GM12878 (cell line): ENCODE measurements around the gene FXYD1. TPM values are rescaled to one million over a fixed set of nuclear protein-coding genes. Genes with fewer than 3 reads are reported as not detected.

Experiments used
- ATAC-seq: fragments of 200-7000 bp; cut with Tn5 transposase; 3 replicates; pipeline ENCODE4 v1.9.1; 2020; ENCODE audit warnings: mild to moderate bottlenecking, moderate library complexity
- BruUV-seq: library from RNA; stranded (reverse); fragments of 400-500 nt; replicated peaks from 2 replicates; lab custom pipeline; 2021; lab: Mats Ljungman, UMichigan
- CTCF ChIA-PET: fragments of 300-600 bp; sonication (Branson Sonifier 250); formaldehyde crosslinking; extraction: SDS; loops from one replicate; lab custom pipeline; 2021; ENCODE audit warnings: inconsistent platforms; lab: Yijun Ruan, JAX
- POLR2A ChIA-PET: fragments of 350-600 bp; formaldehyde crosslinking; extraction: SDS; loops from one replicate; lab custom pipeline; 2021; ENCODE audit warnings: inconsistent platforms; lab: Charles Lee
- RAD21 ChIA-PET: fragments of 300-600 bp; sonication (Branson Sonifier 250); formaldehyde crosslinking; loops from one replicate; lab custom pipeline; 2023; ENCODE audit warnings: antibody characterized with exemption; ENCODE audit not compliant: unreplicated experiment; lab: Charles Lee
- SMC1A ChIA-PET: fragments of 300-600 bp; sonication (Branson Sonifier 250); formaldehyde crosslinking; loops from one replicate; lab custom pipeline; 2023; ENCODE audit not compliant: unreplicated experiment, uncharacterized antibody; lab: Charles Lee
- DNase-seq: peaks from one replicate; pipeline ENCODE4 v3.0.0-alpha.2; 2011; ENCODE audit warnings: low read depth, low spot score
- FAIRE-seq: peaks from 3 replicates; lab custom pipeline; 2011; peaks lifted over from hg19 to GRCh38; lab: Jason Lieb, UNC
- H2AFZ ChIP-seq: 2 replicates; pipeline ENCODE4 v1.6.0; 2011; ENCODE audit warnings: low read depth, low read length, control low read depth; ENCODE audit not compliant: control insufficient read depth
- H3K27ac ChIP-seq: 2 replicates; pipeline ENCODE4 v1.5.1; 2011; ENCODE audit warnings: control low read depth; ENCODE audit not compliant: control insufficient read depth, insufficient read depth
- H3K27me3 ChIP-seq, 2 experiments: replicated peaks in 1 of 2; 2 replicates each; pipeline versions ENCODE4 v1.6.0 to v1.6.1; 2011; ENCODE audit warnings: low read length in 1 of 2; ENCODE audit not compliant: control insufficient read depth in 2 of 2, insufficient read depth in 2 of 2
- H3K36me3 ChIP-seq, 2 experiments: 2 replicates each; pipeline ENCODE4 v1.5.1; 2011; ENCODE audit warnings: low read length in 1 of 2; ENCODE audit not compliant: control insufficient read depth in 2 of 2, insufficient read depth in 2 of 2
- H3K4me1 ChIP-seq: 2 replicates; pipeline ENCODE4 v1.6.1; 2011; ENCODE audit warnings: mild to moderate bottlenecking, low read length, moderate library complexity, mixed read lengths; ENCODE audit not compliant: control insufficient read depth, insufficient read depth
- H3K4me2 ChIP-seq: 2 replicates; pipeline ENCODE4 v1.6.0; 2011; ENCODE audit warnings: control low read depth; ENCODE audit not compliant: control insufficient read depth, insufficient read depth
- H3K4me3 ChIP-seq: fragments of 200-600 bp; sonication (generic); 2 replicates; pipeline ENCODE4 v1.5.1; 2016
- H3K79me2 ChIP-seq: 2 replicates; pipeline ENCODE4 v1.6.0; 2011; ENCODE audit warnings: low read length; ENCODE audit not compliant: control insufficient read depth, insufficient read depth
- H3K9ac ChIP-seq: 2 replicates; pipeline ENCODE4 v1.8.0; 2011; ENCODE audit warnings: low read length, control low read depth, mixed read lengths; ENCODE audit not compliant: control insufficient read depth, insufficient read depth
- H3K9me3 ChIP-seq: replicated peaks from 3 replicates; pipeline ENCODE4 v1.5.1; 2011; ENCODE audit warnings: mild to moderate bottlenecking, low read length; ENCODE audit not compliant: control insufficient read depth, insufficient read depth
- H4K20me1 ChIP-seq: 2 replicates; pipeline ENCODE4 v1.6.0; 2011; ENCODE audit not compliant: control insufficient read depth, insufficient read depth
- ETV6 ChIP-seq, 2 experiments: fragments of 450-650 bp in 1 of 2; IDR thresholded peaks in 1 of 2; conservative IDR thresholded peaks in 1 of 2; 2 replicates each; pipeline ENCODE4 v1.6.1; 2014; ENCODE audit warnings: antibody characterized with exemption in 1 of 2, borderline replicate concordance in 1 of 2, low read depth in 1 of 2, mild to moderate bottlenecking in 1 of 2, moderate library complexity in 1 of 2
- FOXM1 ChIP-seq: IDR thresholded peaks from 2 replicates; pipeline ENCODE4 v1.6.1; 2012; ENCODE audit warnings: low read depth, mild to moderate bottlenecking, inconsistent platforms, low read length, moderate library complexity
- NR2C1 ChIP-seq: fragments of 450-650 bp; IDR thresholded peaks from 2 replicates; pipeline ENCODE4 v1.6.1; 2017; ENCODE audit warnings: antibody characterized with exemption, mild to moderate bottlenecking, moderate library complexity
- POLR2AphosphoS5 ChIP-seq: IDR thresholded peaks from 2 replicates; pipeline ENCODE4 v1.6.1; 2011; ENCODE audit warnings: mild to moderate bottlenecking, low read length, inconsistent platforms
- SP1 ChIP-seq: IDR thresholded peaks from one replicate; pipeline ENCODE4 v1.6.1; 2011; ENCODE audit warnings: low read depth, low read length
- STAT3 ChIP-seq: IDR thresholded peaks from 2 replicates; pipeline ENCODE4 v1.6.1; 2011; ENCODE audit warnings: low read depth, low read length, improper control_type of control experiment
- ZNF207 ChIP-seq: fragments of 450-650 bp; IDR thresholded peaks from 2 replicates; pipeline ENCODE4 v1.6.1; 2014; ENCODE audit warnings: antibody characterized with exemption, mild to moderate bottlenecking, borderline replicate concordance
- WGBS: methylation state at CpG from one replicate; pipeline ENCODE4 v1.1.6; 2016; ENCODE audit warnings: low lambda C conversion rate; ENCODE audit not compliant: insufficient replicate concordance, insufficient coverage; ENCODE audit errors: missing lambda C conversion rate; 5-methylcytosine and 5-hydroxymethylcytosine counted together
- in situ Hi-C: fragments of 300-500 bp; cut with MboI; formaldehyde crosslinking; loops from 9 replicates; pipeline ENCODE4 v1.14.3; 2018; ENCODE audit warnings: mixed read lengths
- intact Hi-C: fragments of 100-400 bp; cut with micrococcal nuclease; formaldehyde crosslinking; loops from one replicate; pipeline ENCODE4 v1.14.2; 2022; ENCODE audit not compliant: unreplicated experiment
- polyA plus RNA-seq, 11 experiments: library from polyadenylated mRNA; depleted of rRNA in 4 of 11; unstranded in 6 of 11; stranded (reverse) in 5 of 11; fragments of >200 nt; fragmentation: Nextera tagmentation in 4 of 11; fragmentation: Illumina TruSeq in 1 of 11; extraction: Ambion mirVana in 4 of 11; extraction: Trizol in 1 of 11; gene quantifications; 1 replicate in 1 of 11; 2 replicates in 10 of 11; pipeline versions ENCODE4 v1.2.1 to v1.2.3, GENCODE V29; 2011 to 2016; ENCODE audit warnings: inconsistent platforms in 2 of 11, missing spikeins in 2 of 11, low read depth in 1 of 11
- total RNA-seq, 4 experiments: library from RNA; depleted of rRNA in 3 of 4; stranded (reverse); fragments of >200 nt in 3 of 4; fragmentation: Illumina TruSeq in 1 of 4; extraction: Trizol in 1 of 4; gene quantifications; 2 replicates each; pipeline versions ENCODE4 v1.2.1 to v1.2.3, GENCODE V29; 2013 to 2021

The FXYD1 gene
- total and polyA plus RNA-seq, 10 of the 15 experiments (the other 5 are each of a cell fraction or from before 2014, with no cell fraction given), result 0.34 to 1.2 (median 0.49) TPM; not detected in 4

- ChIA-PET CTCF (interaction anchor here (1.4 kb wide), 1 partner anchor 56 kb away, joined by 3 read pairs; no protein-coding TSS in a partner anchor), RAD21 (no interaction called here), POLR2A (no interaction called here), SMC1A (interaction anchor here (1.6 kb wide), 1 partner anchor 41 kb away, joined by 3 read pairs; no protein-coding TSS in a partner anchor)
- in situ Hi-C loops (no loop called here), intact Hi-C loops (no loop called here)
- H3K4me3 ChIP-seq, result no peak overlapping the region
- FAIRE-seq (no peak), DNase-seq (no peak), ATAC-seq (no peak)
- H3K4me1 ChIP-seq, result no peaks in the 10 kb centered on the region
- H3K36me3 ChIP-seq, result no peaks in the 10 kb centered on the region
- H3K79me2 ChIP-seq, result no peaks in the 10 kb centered on the region
- no peak overlapping the region for H3K27ac ChIP-seq
- H3K9ac ChIP-seq, result no peak overlapping the region
- no peak overlapping the region for H3K4me2 ChIP-seq
- H2AFZ ChIP-seq, result no peak overlapping the region
- 62% methylated on average over 13 of the region's 13 CpGs for WGBS
- no TSS peak for BruUV-seq
- no peaks in the 10 kb centered on the region for H4K20me1 ChIP-seq
- no peaks in the 10 kb centered on the region for H3K9me3 ChIP-seq
- H3K27me3 ChIP-seq, result no peaks in the 10 kb centered on the region; a peak in 1 of 4 replicates
- TF ChIP-seq ZNF207 (no peak), SP1 (no peak), FOXM1 (no peak), ETV6 (conservative IDR thresholded peaks at IDR 0.05 in 1 of 2, IDR thresholded peaks at IDR 0.05 in 1 of 2; ENCODE audit: borderline replicate concordance in 1 of 2, low read depth in 1 of 2) (no peak), NR2C1 (no peak), STAT3 (no peak), POLR2AphosphoS5 (no peak)
These were observed 38.7 kb upstream of the FXYD1 start for GRCh38 chr19:35099897-35100275.
